Hepatocyte (in vitro differentiated cells): ENCODE measurements around the gene UQCRHL. TPM values are rescaled to one million over a fixed set of nuclear protein-coding genes. Genes with fewer than 3 reads are reported as not detected.

Experiments used
- DNase-seq: peaks from one replicate; pipeline ENCODE4 v3.0.0-alpha.2; 2016; ENCODE audit warnings: low spot score
- H2AFZ ChIP-seq: fragments of 200-600 bp; sonication (generic); 2 replicates; pipeline ENCODE4 v1.6.0; 2016; ENCODE audit warnings: antibody characterized with exemption, mild to moderate bottlenecking
- H3K27ac ChIP-seq: fragments of 200-600 bp; sonication (generic); 2 replicates; pipeline ENCODE4 v1.5.1; 2016; ENCODE audit warnings: mild to moderate bottlenecking
- H3K27me3 ChIP-seq: fragments of 200-600 bp; sonication (generic); 2 replicates; pipeline ENCODE4 v1.6.1; 2016
- H3K36me3 ChIP-seq: fragments of 200-600 bp; sonication (generic); replicated peaks from 2 replicates; pipeline ENCODE4 v1.5.1; 2016; ENCODE audit warnings: low read depth; ENCODE audit not compliant: insufficient read depth
- H3K4me1 ChIP-seq: fragments of 200-600 bp; sonication (generic); 2 replicates; pipeline ENCODE4 v1.5.1; 2016; ENCODE audit warnings: mild to moderate bottlenecking, moderate library complexity; ENCODE audit not compliant: insufficient read depth
- H3K4me2 ChIP-seq: fragments of 200-600 bp; sonication (generic); 2 replicates; pipeline ENCODE4 v1.6.0; 2016
- H3K4me3 ChIP-seq: fragments of 200-600 bp; sonication (generic); 2 replicates; pipeline ENCODE4 v1.5.1; 2016; ENCODE audit warnings: mild to moderate bottlenecking
- H3K79me2 ChIP-seq: fragments of 200-600 bp; sonication (generic); 2 replicates; pipeline ENCODE4 v1.6.0; 2017; ENCODE audit warnings: mild to moderate bottlenecking
- H3K9me2 ChIP-seq: fragments of 200-600 bp; sonication (generic); replicated peaks from 2 replicates; pipeline ENCODE4 v1.6.0; 2017; ENCODE audit warnings: mild to moderate bottlenecking; ENCODE audit not compliant: insufficient read depth
- H3K9me3 ChIP-seq: fragments of 200-600 bp; sonication (generic); 2 replicates; pipeline ENCODE4 v1.5.1; 2016; ENCODE audit warnings: low read depth, mild to moderate bottlenecking
- H4K20me1 ChIP-seq: fragments of 200-600 bp; sonication (generic); 2 replicates; pipeline ENCODE4 v1.6.0; 2016; ENCODE audit warnings: mild to moderate bottlenecking; ENCODE audit not compliant: insufficient read depth, poor library complexity, severe bottlenecking
- EZH2 ChIP-seq: fragments of 200-600 bp; sonication (generic); IDR thresholded peaks from 2 replicates; pipeline ENCODE4 v1.6.1; 2016; ENCODE audit warnings: antibody characterized with exemption, mild to moderate bottlenecking, borderline replicate concordance
- EZH2phosphoT487 ChIP-seq: fragments of 200-600 bp; sonication (generic); IDR thresholded peaks from one replicate; pipeline ENCODE4 v1.6.1; 2018; ENCODE audit warnings: antibody characterized with exemption, mild to moderate bottlenecking, low read depth, moderate library complexity; ENCODE audit not compliant: unreplicated experiment, severe bottlenecking
- WGBS: methylation state at CpG from one replicate; pipeline ENCODE4 v1.1.6; 2016; ENCODE audit warnings: low lambda C conversion rate; ENCODE audit errors: missing lambda C conversion rate; 5-methylcytosine and 5-hydroxymethylcytosine counted together
- polyA plus RNA-seq: library from polyadenylated mRNA; unstranded; fragments of >200 nt; fragmentation: Nextera tagmentation; extraction: Ambion mirVana; gene quantifications from 2 replicates; pipeline ENCODE4 v1.2.1, GENCODE V29; 2016
- total RNA-seq: library from RNA; depleted of rRNA; stranded (reverse); fragments of >200 nt; gene quantifications from 2 replicates; pipeline ENCODE4 v1.2.3, GENCODE V29; 2014
- TF ChIP-seq, protein P1 (sequence below): fragments of 200-600 bp; sonication (generic); IDR thresholded peaks from 2 replicates; pipeline ENCODE4 v1.5.1; 2016; ENCODE audit warnings: antibody characterized with exemption, mild to moderate bottlenecking; ENCODE audit not compliant: poor library complexity

Gene UQCRHL
- total and polyA plus RNA-seq, 2 experiments from 2014 or later, result 1.0 to 2.6 TPM

DNA sequence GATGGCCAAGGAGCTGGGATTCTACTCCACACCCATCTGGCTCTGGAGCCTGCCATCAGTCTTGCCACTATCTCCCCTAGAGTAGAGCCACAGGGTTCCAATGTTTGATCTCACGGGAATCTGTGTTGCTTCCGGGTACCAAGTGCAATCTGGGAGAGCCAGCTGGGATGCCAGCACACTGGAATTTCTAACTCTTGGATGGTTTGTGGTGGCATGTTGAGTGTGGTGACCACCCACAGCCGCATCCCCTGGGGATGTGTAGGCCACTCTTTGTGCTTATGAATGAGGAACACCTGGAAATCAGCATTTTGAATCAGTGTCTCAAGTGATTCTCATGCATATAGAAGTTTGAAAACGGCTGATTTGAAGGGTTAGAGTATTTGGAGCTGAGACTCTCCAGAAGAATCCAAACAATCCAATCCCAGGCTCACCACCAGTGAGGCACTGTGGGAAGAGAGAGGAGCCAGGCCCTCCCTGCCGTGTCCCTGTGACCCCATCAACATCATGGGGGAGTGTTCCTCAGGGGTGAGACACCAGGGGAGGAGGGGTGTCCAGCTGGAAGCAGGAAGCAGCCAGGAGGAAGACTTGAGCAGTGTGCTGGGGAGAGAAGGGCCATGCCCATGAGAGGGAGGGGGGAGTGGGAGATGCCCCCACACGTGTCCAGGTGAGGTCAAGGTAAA is 35.5 kb downstream of the UQCRHL start:
- Histone ChIP-seq H3K9me3 (no peaks in the 10 kb centered on the region), H3K27me3 (no peaks in the 10 kb centered on the region), H3K4me1 (no peaks in the 10 kb centered on the region), H3K27ac (no peak overlapping the region), H2AFZ (no peak overlapping the region), H3K4me2 (no peak overlapping the region), H4K20me1 (no peaks in the 10 kb centered on the region), H3K36me3 (no peaks in the 10 kb centered on the region), H3K9me2 (no peaks in the 10 kb centered on the region), H3K4me3 (no peak overlapping the region), H3K79me2 (peaks cover 16% of the 10 kb centered on the region)
- WGBS, result 88% methylated on average over 6 of the region's 6 CpGs
- TF ChIP-seq EZH2, result no peak
- TF ChIP-seq, protein P1, sequence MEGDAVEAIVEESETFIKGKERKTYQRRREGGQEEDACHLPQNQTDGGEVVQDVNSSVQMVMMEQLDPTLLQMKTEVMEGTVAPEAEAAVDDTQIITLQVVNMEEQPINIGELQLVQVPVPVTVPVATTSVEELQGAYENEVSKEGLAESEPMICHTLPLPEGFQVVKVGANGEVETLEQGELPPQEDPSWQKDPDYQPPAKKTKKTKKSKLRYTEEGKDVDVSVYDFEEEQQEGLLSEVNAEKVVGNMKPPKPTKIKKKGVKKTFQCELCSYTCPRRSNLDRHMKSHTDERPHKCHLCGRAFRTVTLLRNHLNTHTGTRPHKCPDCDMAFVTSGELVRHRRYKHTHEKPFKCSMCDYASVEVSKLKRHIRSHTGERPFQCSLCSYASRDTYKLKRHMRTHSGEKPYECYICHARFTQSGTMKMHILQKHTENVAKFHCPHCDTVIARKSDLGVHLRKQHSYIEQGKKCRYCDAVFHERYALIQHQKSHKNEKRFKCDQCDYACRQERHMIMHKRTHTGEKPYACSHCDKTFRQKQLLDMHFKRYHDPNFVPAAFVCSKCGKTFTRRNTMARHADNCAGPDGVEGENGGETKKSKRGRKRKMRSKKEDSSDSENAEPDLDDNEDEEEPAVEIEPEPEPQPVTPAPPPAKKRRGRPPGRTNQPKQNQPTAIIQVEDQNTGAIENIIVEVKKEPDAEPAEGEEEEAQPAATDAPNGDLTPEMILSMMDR, result no peak
- TF ChIP-seq EZH2phosphoT487, result no peak
- DNase-seq, result no peak

DNA sequence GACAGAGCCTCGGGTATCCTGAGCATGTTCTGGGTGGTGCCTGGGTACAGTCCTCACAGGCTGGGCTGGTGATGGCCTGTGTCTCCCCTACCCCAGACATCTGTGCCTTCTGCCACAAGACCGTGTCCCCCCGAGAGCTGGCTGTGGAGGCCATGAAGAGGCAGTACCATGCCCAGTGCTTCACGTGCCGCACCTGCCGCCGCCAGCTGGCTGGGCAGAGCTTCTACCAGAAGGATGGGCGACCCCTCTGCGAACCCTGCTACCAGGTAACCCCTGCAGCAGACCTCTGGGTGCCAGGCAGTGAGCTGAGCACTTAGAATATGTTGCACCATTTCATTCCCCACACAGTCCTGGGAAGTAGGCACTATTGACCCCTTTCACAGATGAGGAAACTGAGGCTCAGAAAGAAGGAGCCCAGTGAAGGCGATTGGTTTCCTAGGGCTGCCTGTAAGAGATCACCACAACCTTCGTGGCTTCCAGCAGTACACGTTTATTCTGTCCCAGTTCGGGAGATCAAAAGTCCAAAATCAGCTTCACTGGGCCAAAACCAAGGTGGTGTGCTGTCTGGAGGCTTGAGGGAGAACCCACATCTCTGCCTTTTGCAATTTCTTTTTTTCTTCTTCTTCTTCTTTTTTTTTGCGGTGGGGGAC is 37.0 kb downstream of the UQCRHL start:
- Histone ChIP-seq H3K9me2 (no peaks in the 10 kb centered on the region), H3K9me3 (no peaks in the 10 kb centered on the region), H3K4me2 (no peak overlapping the region), H3K27ac (no peak overlapping the region), H3K4me3 (no peak overlapping the region), H3K27me3 (no peaks in the 10 kb centered on the region), H2AFZ (no peak overlapping the region), H4K20me1 (peaks cover 6% of the 10 kb centered on the region), H3K36me3 (no peaks in the 10 kb centered on the region), H3K4me1 (no peaks in the 10 kb centered on the region), H3K79me2 (peaks cover 22% of the 10 kb centered on the region)
- DNase-seq, result no peak
- WGBS, result 95% methylated on average over 14 of the region's 14 CpGs
- TF ChIP-seq EZH2phosphoT487 (no peak), EZH2 (no peak)
- TF ChIP-seq, protein P1, result no peak

DNA sequence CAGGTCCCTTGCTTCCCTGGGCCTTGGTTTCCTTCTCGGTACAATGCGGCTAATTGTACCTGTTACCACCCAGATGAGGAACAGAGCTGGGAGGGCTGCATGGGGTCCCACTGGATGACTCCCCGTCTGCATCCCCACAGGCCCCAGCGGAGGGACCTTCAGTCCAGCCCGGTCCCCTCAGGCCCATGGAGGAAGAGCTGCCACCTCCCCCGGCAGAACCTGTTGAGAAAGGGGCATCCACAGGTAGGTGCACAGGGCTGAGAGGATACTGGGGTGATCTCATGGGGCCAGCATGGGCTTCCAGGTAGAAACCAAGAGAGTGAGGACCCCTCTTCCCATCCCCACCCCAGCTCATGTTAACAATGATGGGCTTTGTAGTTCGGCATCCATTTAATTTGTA is 39.1 kb downstream of the UQCRHL start:
- Histone ChIP-seq H2AFZ (no peak overlapping the region), H4K20me1 (peaks cover 22% of the 10 kb centered on the region), H3K9me3 (no peaks in the 10 kb centered on the region), H3K27me3 (no peaks in the 10 kb centered on the region), H3K4me3 (no peak overlapping the region), H3K4me1 (peaks cover 14% of the 10 kb centered on the region), H3K27ac (no peak overlapping the region), H3K36me3 (no peaks in the 10 kb centered on the region), H3K79me2 (peaks cover 34% of the 10 kb centered on the region), H3K9me2 (no peaks in the 10 kb centered on the region), H3K4me2 (no peak overlapping the region)
- DNase-seq, result no peak
- 95% methylated on average over 7 of the region's 7 CpGs for WGBS
- TF ChIP-seq EZH2phosphoT487, result no peak
- TF ChIP-seq EZH2, result no peak
- TF ChIP-seq, protein P1, result no peak
